H9 (cell line): ENCODE data around the gene PTPRN2. TPM values are rescaled to one million over a fixed set of nuclear protein-coding genes. Genes with fewer than 3 reads are reported as not detected.

Experiments
- DNase-seq: peaks from one replicate; pipeline ENCODE4 v3.0.0-alpha.2; 2017
- H2AFZ ChIP-seq: one replicate; pipeline ENCODE4 v1.6.1; 2013; ENCODE audit warnings: mild to moderate bottlenecking, low read length, control low read depth, moderate library complexity
- H2AK5ac ChIP-seq: 2 replicates; pipeline ENCODE4 v1.6.1; 2013; ENCODE audit warnings: low read length, control low read depth, mixed read lengths; ENCODE audit not compliant: insufficient read length
- H2BK120ac ChIP-seq: one replicate; pipeline ENCODE4 v1.6.1; 2013; ENCODE audit warnings: low read depth, mild to moderate bottlenecking, low read length, control low read depth, inconsistent platforms; ENCODE audit not compliant: poor library complexity, severe bottlenecking
- H2BK12ac ChIP-seq: 2 replicates; pipeline ENCODE4 v1.6.1; 2013; ENCODE audit warnings: low read length, control low read depth, mixed read lengths, low read depth; ENCODE audit not compliant: insufficient read length
- H2BK15ac ChIP-seq: 2 replicates; pipeline ENCODE4 v1.6.1; 2013; ENCODE audit warnings: low read depth, low read length, control low read depth
- H2BK20ac ChIP-seq: one replicate; pipeline ENCODE4 v1.6.1; 2013; ENCODE audit warnings: low read depth, mild to moderate bottlenecking, low read length, control low read depth, inconsistent platforms; ENCODE audit not compliant: poor library complexity, severe bottlenecking
- H2BK5ac ChIP-seq: 2 replicates; pipeline ENCODE4 v1.6.1; 2013; ENCODE audit warnings: low read length, control low read depth, mixed read lengths; ENCODE audit not compliant: insufficient read length
- H3K14ac ChIP-seq: 2 replicates; pipeline ENCODE4 v1.6.1; 2013; ENCODE audit warnings: low read length, control low read depth; ENCODE audit not compliant: insufficient read depth
- H3K18ac ChIP-seq: 2 replicates; pipeline ENCODE4 v1.6.1; 2013; ENCODE audit warnings: low read depth, mild to moderate bottlenecking, mixed read lengths, low read length, control low read depth; ENCODE audit not compliant: insufficient read length
- H3K23ac ChIP-seq: 2 replicates; pipeline ENCODE4 v1.6.1; 2013; ENCODE audit warnings: low read length, control low read depth, mixed read lengths, low read depth; ENCODE audit not compliant: insufficient read length
- H3K23me2 ChIP-seq: 2 replicates; pipeline ENCODE4 v1.6.1; 2013; ENCODE audit warnings: low read depth, mild to moderate bottlenecking, mixed read lengths, low read length, control low read depth; ENCODE audit not compliant: insufficient read length, poor library complexity, severe bottlenecking
- H3K27ac ChIP-seq: 2 replicates; pipeline ENCODE4 v1.5.1; 2013; ENCODE audit warnings: low read length, control low read depth, mixed read lengths, low read depth; ENCODE audit not compliant: insufficient read length
- H3K27me3 ChIP-seq: 2 replicates; pipeline ENCODE4 v1.6.1; 2013; ENCODE audit warnings: low read length, control low read depth, inconsistent platforms; ENCODE audit not compliant: insufficient read depth
- H3K4ac ChIP-seq: 2 replicates; pipeline ENCODE4 v1.6.1; 2013; ENCODE audit warnings: low read depth, mild to moderate bottlenecking, control low read depth, inconsistent platforms, low read length, moderate library complexity
- H3K4me1 ChIP-seq: 2 replicates; pipeline ENCODE4 v1.6.1; 2013; ENCODE audit warnings: low read length, control low read depth, inconsistent platforms; ENCODE audit not compliant: insufficient read depth
- H3K4me2 ChIP-seq: 2 replicates; pipeline ENCODE4 v1.6.1; 2013; ENCODE audit warnings: low read length, control low read depth, mixed read lengths; ENCODE audit not compliant: insufficient read length, insufficient read depth
- H3K56ac ChIP-seq: 2 replicates; pipeline ENCODE4 v1.6.1; 2013; ENCODE audit warnings: low read depth, mild to moderate bottlenecking, mixed read lengths, low read length, control low read depth; ENCODE audit not compliant: insufficient read length
- H3K79me1 ChIP-seq: 2 replicates; pipeline ENCODE4 v1.6.1; 2013; ENCODE audit warnings: low read depth, mild to moderate bottlenecking, moderate library complexity, low read length, control low read depth, inconsistent platforms; ENCODE audit not compliant: insufficient read depth, poor library complexity, severe bottlenecking
- H3K79me2 ChIP-seq: 2 replicates; pipeline ENCODE4 v1.6.1; 2013; ENCODE audit warnings: low read length, control low read depth, inconsistent platforms; ENCODE audit not compliant: insufficient read depth
- H3K9ac ChIP-seq: 2 replicates; pipeline ENCODE4 v1.6.1; 2013; ENCODE audit warnings: low read length, control low read depth, mixed read lengths; ENCODE audit not compliant: insufficient read length; ENCODE audit errors: extremely low read depth
- H3K9me3 ChIP-seq: one replicate; pipeline ENCODE4 v1.6.1; 2013; ENCODE audit warnings: low read depth, low read length, inconsistent platforms; ENCODE audit not compliant: control insufficient read depth
- H3T11ph ChIP-seq: one replicate; pipeline ENCODE4 v1.6.1; 2013; ENCODE audit warnings: mild to moderate bottlenecking, low read length, control low read depth, inconsistent platforms
- H4K20me1 ChIP-seq: one replicate; pipeline ENCODE4 v1.6.1; 2013; ENCODE audit not compliant: control insufficient read depth, insufficient read length, insufficient read depth
- H4K5ac ChIP-seq: 2 replicates; pipeline ENCODE4 v1.6.1; 2013; ENCODE audit warnings: low read depth, mild to moderate bottlenecking, mixed read lengths, low read length, control low read depth; ENCODE audit not compliant: insufficient read length
- H4K8ac ChIP-seq: replicated peaks from 2 replicates; pipeline ENCODE4 v1.6.1; 2013; ENCODE audit warnings: low read length, control low read depth, mixed read lengths, low read depth; ENCODE audit not compliant: insufficient read length
- H4K91ac ChIP-seq: 2 replicates; pipeline ENCODE4 v1.6.1; 2013; ENCODE audit warnings: low read depth, mild to moderate bottlenecking, moderate library complexity, mixed read lengths, low read length, control low read depth; ENCODE audit not compliant: insufficient read length
- H3K27ac Mint-ChIP-seq, 3 experiments: 2 replicates in 2 of 3; 3 replicates in 1 of 3; pipeline ENCODE4 v1.8.0; 2020 to 2021; ENCODE audit warnings: mixed read lengths in 3 of 3, mild to moderate bottlenecking in 1 of 3, moderate library complexity in 1 of 3
- H3K27me3 Mint-ChIP-seq: 2 replicates; pipeline ENCODE4 v1.8.0; 2021; ENCODE audit warnings: low read depth, mild to moderate bottlenecking, moderate library complexity, mixed read lengths
- H3K36me3 Mint-ChIP-seq, 3 experiments: 2 replicates in 2 of 3; 3 replicates in 1 of 3; pipeline ENCODE4 v1.8.0; 2020 to 2021; ENCODE audit warnings: low read depth in 3 of 3, mixed read lengths in 3 of 3; ENCODE audit not compliant: insufficient read depth in 1 of 3
- H3K4me1 Mint-ChIP-seq, 2 experiments: 2 replicates each; pipeline ENCODE4 v1.8.0; 2020; ENCODE audit warnings: mixed read lengths in 2 of 2
- H3K4me3 Mint-ChIP-seq, 2 experiments: 2 replicates in 1 of 2; 3 replicates in 1 of 2; pipeline ENCODE4 v1.8.0; 2020 to 2021; ENCODE audit warnings: mild to moderate bottlenecking in 2 of 2, mixed read lengths in 2 of 2, moderate library complexity in 1 of 2
- H3K9me3 Mint-ChIP-seq, 2 experiments: 2 replicates in 1 of 2; 3 replicates in 1 of 2; pipeline ENCODE4 v1.8.0; 2020; ENCODE audit warnings: mild to moderate bottlenecking in 2 of 2, mixed read lengths in 2 of 2, moderate library complexity in 1 of 2
- WGBS: extraction: QIAGEN DNeasy Blood & Tissue Kit; methylation state at CpG from one replicate; pipeline ENCODE4 v1.1.7; 2013; ENCODE audit warnings: missing lambda C conversion rate, low lambda C conversion rate, mixed read lengths; ENCODE audit not compliant: insufficient read length; ENCODE audit errors: extremely low coverage; 5-methylcytosine and 5-hydroxymethylcytosine counted together
- total RNA-seq: library from RNA; stranded (reverse); gene quantifications from 2 replicates; pipeline ENCODE4 v1.2.1, GENCODE V29; 2021
- TF ChIP-seq, protein P1 (sequence below): fragments of 200-600 bp; sonication (generic); conservative IDR thresholded peaks from 3 replicates; pipeline ENCODE4 v1.8.0; 2021; ENCODE audit warnings: antibody characterized with exemption, mild to moderate bottlenecking

The PTPRN2 gene
- total RNA-seq, 1 experiment from 2014 or later: 5.2 TPM

DNA sequence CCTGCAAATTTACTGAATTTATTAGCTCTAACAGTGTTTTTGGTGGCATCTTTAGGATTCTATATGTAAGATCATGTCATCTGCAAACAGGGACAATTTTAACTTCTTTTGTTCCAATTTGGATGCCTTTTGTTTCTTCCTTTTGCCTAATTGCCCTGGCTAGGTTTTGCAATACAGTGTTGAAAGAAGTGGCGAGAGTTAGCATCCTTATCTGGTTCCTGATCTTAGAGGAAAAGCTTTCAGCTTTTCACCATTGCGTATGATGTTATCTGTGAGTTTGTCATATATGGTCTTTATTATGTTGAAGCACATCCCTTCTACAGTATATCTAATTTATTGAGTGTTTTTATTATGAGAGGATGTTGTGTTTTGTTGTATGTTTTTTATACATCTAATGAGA, 301.4 kb downstream of the PTPRN2 start:
- TF ChIP-seq, protein P1, sequence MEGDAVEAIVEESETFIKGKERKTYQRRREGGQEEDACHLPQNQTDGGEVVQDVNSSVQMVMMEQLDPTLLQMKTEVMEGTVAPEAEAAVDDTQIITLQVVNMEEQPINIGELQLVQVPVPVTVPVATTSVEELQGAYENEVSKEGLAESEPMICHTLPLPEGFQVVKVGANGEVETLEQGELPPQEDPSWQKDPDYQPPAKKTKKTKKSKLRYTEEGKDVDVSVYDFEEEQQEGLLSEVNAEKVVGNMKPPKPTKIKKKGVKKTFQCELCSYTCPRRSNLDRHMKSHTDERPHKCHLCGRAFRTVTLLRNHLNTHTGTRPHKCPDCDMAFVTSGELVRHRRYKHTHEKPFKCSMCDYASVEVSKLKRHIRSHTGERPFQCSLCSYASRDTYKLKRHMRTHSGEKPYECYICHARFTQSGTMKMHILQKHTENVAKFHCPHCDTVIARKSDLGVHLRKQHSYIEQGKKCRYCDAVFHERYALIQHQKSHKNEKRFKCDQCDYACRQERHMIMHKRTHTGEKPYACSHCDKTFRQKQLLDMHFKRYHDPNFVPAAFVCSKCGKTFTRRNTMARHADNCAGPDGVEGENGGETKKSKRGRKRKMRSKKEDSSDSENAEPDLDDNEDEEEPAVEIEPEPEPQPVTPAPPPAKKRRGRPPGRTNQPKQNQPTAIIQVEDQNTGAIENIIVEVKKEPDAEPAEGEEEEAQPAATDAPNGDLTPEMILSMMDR: no peak
- Histone ChIP-seq H3K4ac (no peak overlapping the region), H2BK20ac (no peak overlapping the region), H3K79me1 (no peaks in the 10 kb centered on the region), H4K91ac (no peak overlapping the region), H2BK5ac (no peak overlapping the region), H3K27me3 (no peaks in the 10 kb centered on the region), H2BK15ac (no peak overlapping the region), H3K23ac (no peak overlapping the region), H3T11ph (no peak overlapping the region), H3K27ac (no peak overlapping the region), H2AFZ (no peak overlapping the region), H2BK12ac (no peak overlapping the region), H3K9me3 (no peaks in the 10 kb centered on the region), H3K18ac (no peak overlapping the region), H2AK5ac (no peak overlapping the region), H3K14ac (no peak overlapping the region), H4K20me1 (no peaks in the 10 kb centered on the region), H3K23me2 (no peaks in the 10 kb centered on the region), H3K79me2 (no peaks in the 10 kb centered on the region), H4K8ac (no peak overlapping the region), H3K4me2 (no peak overlapping the region), H3K56ac (no peak overlapping the region), H4K5ac (no peak overlapping the region), H3K4me1 (no peaks in the 10 kb centered on the region), H3K9ac (no peak overlapping the region), H2BK120ac (no peak overlapping the region)
- Mint-ChIP-seq H3K4me1 (peaks cover 6 to 9% of the 10 kb centered on the region in 2 experiments), H3K4me3 (no peak overlapping the region), H3K27me3 (no peaks in the 10 kb centered on the region), H3K9me3 (peaks cover 29 to 33% of the 10 kb centered on the region in 2 experiments), H3K27ac (no peak overlapping the region), H3K36me3 (peaks cover 26 to 47% (median 27%) of the 10 kb centered on the region in 3 experiments)
- no CpG with 5 or more reads among the region's 2 CpGs for WGBS
- DNase-seq: no peak
